Neutrophil (primary cell): ENCODE measurements around the gene ACKR1.
A peak's percentile ranks its signal among the peaks of the same experiment; 100 is the strongest.

Experiments used
- H3K27ac ChIP-seq: fragments of 200-600 bp; sonication (generic); 2 replicates; pipeline ENCODE4 v1.5.1; 2016; ENCODE audit warnings: mild to moderate bottlenecking, moderate library complexity
- H3K27me3 ChIP-seq: fragments of 200-600 bp; sonication (generic); 2 replicates; pipeline ENCODE4 v1.6.0; 2016; ENCODE audit warnings: mild to moderate bottlenecking
- H3K36me3 ChIP-seq: fragments of 200-600 bp; sonication (generic); 2 replicates; pipeline ENCODE4 v1.5.1; 2017
- H3K4me1 ChIP-seq, 2 experiments: fragments of 200-600 bp in 1 of 2; sonication (generic) in 1 of 2; 1 replicate in 1 of 2; 2 replicates in 1 of 2; pipeline versions ENCODE4 v1.5.1 to v1.6.1; 2013 to 2016; ENCODE audit warnings: low read depth in 1 of 2, low read length in 1 of 2, mild to moderate bottlenecking in 1 of 2, moderate library complexity in 1 of 2; ENCODE audit not compliant: control insufficient read depth in 1 of 2, insufficient read depth in 1 of 2
- H3K4me3 ChIP-seq, 2 experiments: fragments of 200-600 bp in 1 of 2; sonication (generic) in 1 of 2; 1 replicate in 1 of 2; 2 replicates in 1 of 2; pipeline ENCODE4 v1.5.1; 2013 to 2016; ENCODE audit warnings: low read depth in 1 of 2, low read length in 1 of 2, mild to moderate bottlenecking in 1 of 2, moderate library complexity in 1 of 2
- H3K9me3 ChIP-seq: fragments of 200-600 bp; sonication (generic); 2 replicates; pipeline ENCODE4 v1.5.1; 2016
- TF ChIP-seq, protein P1 (sequence below): fragments of 200-600 bp; sonication (generic); IDR thresholded peaks from 2 replicates; pipeline ENCODE4 v1.5.1; 2016; ENCODE audit warnings: antibody characterized with exemption

ACKR1 gene

DNA sequence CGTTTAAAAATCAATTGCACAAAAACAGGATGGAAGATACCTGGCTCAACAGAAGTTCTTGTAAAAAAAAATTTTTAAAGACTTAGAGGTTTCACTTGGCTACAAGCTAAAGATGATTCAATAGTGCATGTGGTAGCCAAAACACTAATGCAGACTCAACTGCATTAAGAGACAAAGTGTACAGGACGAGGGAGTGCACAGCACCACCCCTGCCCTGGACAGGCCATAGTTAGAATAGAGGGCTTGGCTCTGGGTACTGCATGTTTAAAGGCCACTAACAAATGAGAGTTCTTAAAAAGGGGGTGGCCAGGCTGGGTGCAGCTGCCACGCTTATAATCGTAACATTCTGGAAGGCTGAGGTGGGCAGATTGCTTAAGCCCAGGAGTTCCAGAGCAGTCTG, 7.9 kb downstream of the ACKR1 start:
- H3K4me3 ChIP-seq = no peak overlapping the region
- no peak overlapping the region for H3K27ac ChIP-seq
- no peaks in the 10 kb centered on the region for H3K4me1 ChIP-seq
- H3K27me3 ChIP-seq = peaks cover 26% of the 10 kb centered on the region
- H3K36me3 ChIP-seq = no peaks in the 10 kb centered on the region
- TF ChIP-seq, protein P1, sequence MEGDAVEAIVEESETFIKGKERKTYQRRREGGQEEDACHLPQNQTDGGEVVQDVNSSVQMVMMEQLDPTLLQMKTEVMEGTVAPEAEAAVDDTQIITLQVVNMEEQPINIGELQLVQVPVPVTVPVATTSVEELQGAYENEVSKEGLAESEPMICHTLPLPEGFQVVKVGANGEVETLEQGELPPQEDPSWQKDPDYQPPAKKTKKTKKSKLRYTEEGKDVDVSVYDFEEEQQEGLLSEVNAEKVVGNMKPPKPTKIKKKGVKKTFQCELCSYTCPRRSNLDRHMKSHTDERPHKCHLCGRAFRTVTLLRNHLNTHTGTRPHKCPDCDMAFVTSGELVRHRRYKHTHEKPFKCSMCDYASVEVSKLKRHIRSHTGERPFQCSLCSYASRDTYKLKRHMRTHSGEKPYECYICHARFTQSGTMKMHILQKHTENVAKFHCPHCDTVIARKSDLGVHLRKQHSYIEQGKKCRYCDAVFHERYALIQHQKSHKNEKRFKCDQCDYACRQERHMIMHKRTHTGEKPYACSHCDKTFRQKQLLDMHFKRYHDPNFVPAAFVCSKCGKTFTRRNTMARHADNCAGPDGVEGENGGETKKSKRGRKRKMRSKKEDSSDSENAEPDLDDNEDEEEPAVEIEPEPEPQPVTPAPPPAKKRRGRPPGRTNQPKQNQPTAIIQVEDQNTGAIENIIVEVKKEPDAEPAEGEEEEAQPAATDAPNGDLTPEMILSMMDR = no peak
- no peaks in the 10 kb centered on the region for H3K9me3 ChIP-seq

DNA sequence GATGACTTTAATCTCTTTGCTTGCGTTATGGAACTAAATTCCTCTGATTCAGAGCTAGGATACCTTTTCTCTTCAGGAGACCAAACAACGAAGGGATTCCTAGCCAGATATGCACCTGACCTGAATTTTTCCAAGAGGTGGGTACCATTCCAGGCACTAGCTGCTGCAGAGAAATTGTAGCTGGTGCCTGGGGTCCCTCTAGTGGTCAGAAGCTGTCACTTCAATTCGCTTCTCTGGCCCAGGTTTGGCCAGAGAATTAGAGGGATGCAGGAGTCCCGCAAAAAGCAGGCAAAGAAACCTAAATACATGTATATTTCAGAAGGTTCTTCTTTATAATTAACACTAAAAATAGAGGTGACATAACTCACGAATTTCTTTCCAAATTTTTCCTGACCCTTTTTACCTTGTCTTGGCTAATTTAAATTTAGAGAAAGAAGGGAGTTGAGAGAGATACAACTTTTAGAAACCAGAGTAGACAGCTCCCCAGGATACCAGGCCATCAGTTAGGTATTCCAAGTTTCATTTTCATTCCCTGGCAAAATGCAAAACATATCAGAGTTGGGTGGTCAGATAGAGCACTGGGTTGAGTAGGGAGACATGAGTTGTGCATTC, 9.6 kb downstream of the ACKR1 start:
- Histone ChIP-seq H3K4me3 (no peak overlapping the region), H3K27me3 (peaks cover 10% of the 10 kb centered on the region), H3K9me3 (no peaks in the 10 kb centered on the region), H3K27ac (no peak overlapping the region), H3K4me1 (no peaks in the 10 kb centered on the region), H3K36me3 (no peaks in the 10 kb centered on the region)
- TF ChIP-seq, protein P1 = peak; percentile 81

DNA sequence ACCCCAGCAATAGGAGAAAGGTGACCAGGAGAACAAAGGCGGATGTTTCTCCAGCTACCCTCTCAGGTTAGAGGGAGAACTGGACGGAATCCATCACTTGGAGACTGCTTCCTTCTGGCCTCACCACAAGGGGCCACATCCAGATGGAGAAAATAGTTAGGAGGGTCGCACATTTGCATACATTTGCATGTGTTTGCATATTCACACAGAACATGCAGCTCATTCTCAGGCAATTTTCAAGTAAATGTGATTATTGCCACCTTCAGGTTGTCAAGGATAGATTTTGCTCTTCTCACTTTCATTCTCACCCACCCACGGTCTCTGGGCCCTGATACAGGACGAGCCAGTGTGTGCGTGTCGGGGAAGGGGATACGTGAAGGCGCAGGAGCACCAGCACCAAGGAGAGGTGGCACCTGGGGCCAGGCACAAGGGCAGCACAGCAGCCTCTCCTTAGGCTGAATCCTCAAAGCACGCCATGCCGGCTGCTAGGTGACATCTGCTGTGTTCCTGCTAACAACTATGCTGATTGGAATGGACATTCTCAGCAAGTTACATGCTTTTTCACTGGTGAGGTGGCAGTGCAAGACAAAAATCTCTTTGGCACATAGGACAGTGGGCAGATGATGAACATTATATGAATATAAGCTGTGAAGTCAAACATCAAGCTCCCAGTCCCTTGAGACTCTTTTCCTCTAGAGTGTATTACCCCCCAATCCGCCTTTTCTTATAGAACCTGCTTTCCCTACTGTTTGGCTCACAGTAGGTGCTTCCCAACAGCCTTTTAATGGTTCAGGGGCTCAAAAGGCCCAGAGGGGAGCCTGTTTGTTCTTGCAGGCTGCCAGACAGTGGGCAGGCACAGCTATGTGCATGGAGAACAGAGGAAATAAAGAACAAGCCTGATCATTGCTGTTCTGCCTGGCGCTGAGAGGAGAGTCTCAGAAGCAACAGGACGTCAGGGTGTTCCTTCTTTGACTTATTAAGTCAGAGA, 14.3 kb downstream of the ACKR1 start:
- TF ChIP-seq, protein P1 = no peak
- no peaks in the 10 kb centered on the region for H3K4me1 ChIP-seq
- H3K27ac ChIP-seq = no peak overlapping the region
- no peaks in the 10 kb centered on the region for H3K9me3 ChIP-seq
- no peaks in the 10 kb centered on the region for H3K36me3 ChIP-seq
- H3K4me3 ChIP-seq = no peak overlapping the region
- H3K27me3 ChIP-seq = peaks cover 9% of the 10 kb centered on the region

DNA sequence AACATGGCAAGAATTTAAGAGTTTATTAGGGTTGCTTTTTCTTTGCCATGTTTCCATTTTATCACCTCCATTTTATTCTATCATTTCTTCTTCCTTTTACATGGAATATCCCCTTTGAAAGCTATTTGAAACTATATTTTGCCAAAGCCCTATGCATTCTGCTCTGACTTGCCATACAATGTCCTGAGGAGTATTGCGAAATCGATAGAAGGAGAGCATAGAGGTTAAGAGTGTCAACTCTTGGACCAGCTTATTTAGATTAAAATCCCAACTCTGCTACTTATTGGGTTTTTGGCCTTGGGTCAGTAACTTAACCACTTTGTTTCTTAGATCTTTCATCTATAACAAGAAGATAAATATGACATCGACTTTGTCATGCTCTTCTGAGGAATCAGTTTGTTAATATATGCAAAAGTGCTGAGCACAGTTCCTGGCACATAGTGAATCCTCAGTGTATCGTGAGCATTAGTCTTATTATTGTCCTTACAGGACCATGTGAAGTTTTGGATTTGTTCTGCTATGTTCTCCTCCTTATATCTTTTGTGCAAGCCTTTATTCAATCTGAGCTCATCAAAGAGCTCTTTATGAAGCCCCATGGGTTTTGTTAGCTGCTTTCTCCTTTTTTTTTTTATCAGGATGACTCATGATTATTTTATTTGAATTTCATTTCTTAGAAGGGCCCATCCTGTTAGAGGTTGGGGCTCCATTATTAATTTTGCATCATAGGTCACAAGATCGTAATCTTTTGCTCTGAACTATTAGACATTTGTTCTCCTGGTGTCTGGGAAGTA, 17.6 kb downstream of the ACKR1 start:
- Histone ChIP-seq H3K27ac (no peak overlapping the region), H3K27me3 (no peaks in the 10 kb centered on the region), H3K4me3 (no peak overlapping the region), H3K36me3 (no peaks in the 10 kb centered on the region), H3K4me1 (no peaks in the 10 kb centered on the region), H3K9me3 (no peaks in the 10 kb centered on the region)
- TF ChIP-seq, protein P1 = no peak

DNA sequence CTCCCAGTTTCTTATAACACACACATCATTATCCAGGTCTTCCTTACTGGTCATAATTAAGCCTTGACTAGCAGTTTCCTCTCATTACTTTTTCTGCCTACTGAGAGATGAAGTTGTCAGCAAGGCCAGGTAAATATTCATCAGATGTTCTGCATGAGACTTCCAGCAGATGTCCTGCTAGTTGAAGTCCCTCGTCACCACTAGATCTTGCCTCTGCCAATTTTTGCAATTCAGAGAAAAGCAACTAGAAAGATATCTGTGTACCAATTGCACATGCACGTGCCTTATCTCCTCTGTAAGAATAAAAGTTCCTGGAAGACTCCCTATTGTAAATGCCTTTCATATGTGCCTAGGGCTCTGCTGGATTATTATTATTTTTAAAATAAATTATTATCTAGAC, 18.3 kb downstream of the ACKR1 start:
- no peak overlapping the region for H3K4me3 ChIP-seq
- no peak overlapping the region for H3K27ac ChIP-seq
- no peaks in the 10 kb centered on the region for H3K27me3 ChIP-seq
- TF ChIP-seq, protein P1 = no peak
- H3K36me3 ChIP-seq = no peaks in the 10 kb centered on the region
- H3K9me3 ChIP-seq = no peaks in the 10 kb centered on the region
- no peaks in the 10 kb centered on the region for H3K4me1 ChIP-seq
